ENCODE results near the gene SPATA2L. TPM values are rescaled to one million over a fixed set of nuclear protein-coding genes. Genes with fewer than 3 reads are reported as not detected.

SPATA2L gene
- total and polyA plus RNA-seq, 10 donors: 4.6 to 16.9 (median 10.3) TPM

DNA sequence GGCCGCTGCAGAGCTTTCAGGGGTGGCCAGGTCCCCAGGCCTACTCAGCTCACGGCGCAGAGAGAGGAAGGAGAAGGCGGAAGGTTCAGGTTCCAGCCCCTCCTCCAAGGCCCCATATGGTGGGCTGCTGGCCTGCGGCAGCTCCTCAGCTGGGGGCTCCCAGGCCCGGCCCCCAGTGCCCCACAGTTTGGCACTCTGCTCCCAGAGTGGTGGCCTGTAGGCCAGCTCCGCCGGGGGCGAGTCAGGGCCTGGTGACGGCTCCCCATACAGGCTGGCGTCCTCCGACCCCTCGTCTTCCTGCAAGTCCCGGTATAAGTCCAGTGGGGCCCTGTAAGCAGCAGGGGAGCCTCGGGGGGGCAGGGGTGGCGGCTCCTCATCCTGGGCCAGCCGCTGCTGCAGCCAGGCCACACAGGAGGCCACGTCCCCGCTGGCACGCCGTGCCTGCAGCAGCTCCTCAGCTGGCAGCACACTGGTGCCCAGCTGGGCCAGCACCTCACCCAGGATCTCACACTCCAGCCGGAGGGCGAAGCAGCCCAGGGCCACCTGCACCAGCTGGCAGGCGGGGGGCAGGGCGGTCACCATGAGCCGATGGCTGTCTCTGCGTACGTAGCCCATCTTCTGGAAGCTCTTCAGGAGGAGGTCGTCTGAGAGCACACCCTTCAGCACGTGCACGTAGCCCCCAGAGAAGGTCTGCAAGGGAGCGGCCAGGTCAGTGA is 3.7 kb downstream of the SPATA2L start:
- no peak overlapping the region for H3K27ac ChIP-seq
- H3K27me3 ChIP-seq (replicated peaks in 1 of 7): no peaks in the 10 kb centered on the region
- no peaks in the 10 kb centered on the region for H3K9me3 ChIP-seq
- WGBS, 5 donors: 86 to 93% (median 90%) methylated on average over 8 to 32 of the region's 32 CpGs
- intact Hi-C loops (cut with DNase I; ENCODE audit: low total_unique reads): no loop called here
- peaks cover 13 to 67% (median 40%) of the 10 kb centered on the region in 6 donors for H3K4me1 ChIP-seq
- H3K36me3 ChIP-seq: peaks cover 0 to 54% (median 37%) of the 10 kb centered on the region in 6 donors
- peak; percentile 83 for DNase-seq
- TF ChIP-seq, protein P1, sequence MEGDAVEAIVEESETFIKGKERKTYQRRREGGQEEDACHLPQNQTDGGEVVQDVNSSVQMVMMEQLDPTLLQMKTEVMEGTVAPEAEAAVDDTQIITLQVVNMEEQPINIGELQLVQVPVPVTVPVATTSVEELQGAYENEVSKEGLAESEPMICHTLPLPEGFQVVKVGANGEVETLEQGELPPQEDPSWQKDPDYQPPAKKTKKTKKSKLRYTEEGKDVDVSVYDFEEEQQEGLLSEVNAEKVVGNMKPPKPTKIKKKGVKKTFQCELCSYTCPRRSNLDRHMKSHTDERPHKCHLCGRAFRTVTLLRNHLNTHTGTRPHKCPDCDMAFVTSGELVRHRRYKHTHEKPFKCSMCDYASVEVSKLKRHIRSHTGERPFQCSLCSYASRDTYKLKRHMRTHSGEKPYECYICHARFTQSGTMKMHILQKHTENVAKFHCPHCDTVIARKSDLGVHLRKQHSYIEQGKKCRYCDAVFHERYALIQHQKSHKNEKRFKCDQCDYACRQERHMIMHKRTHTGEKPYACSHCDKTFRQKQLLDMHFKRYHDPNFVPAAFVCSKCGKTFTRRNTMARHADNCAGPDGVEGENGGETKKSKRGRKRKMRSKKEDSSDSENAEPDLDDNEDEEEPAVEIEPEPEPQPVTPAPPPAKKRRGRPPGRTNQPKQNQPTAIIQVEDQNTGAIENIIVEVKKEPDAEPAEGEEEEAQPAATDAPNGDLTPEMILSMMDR (IDR thresholded peaks at IDR 0.05 in 8 of 11, conservative IDR thresholded peaks at IDR 0.05 in 3 of 11): no peak
- peak in 2 of 3 donors; percentile 0 to 56 for TF ChIP-seq POLR2AphosphoS5 (IDR thresholded peaks at IDR 0.05)
- no peak overlapping the region for H3K4me3 ChIP-seq

DNA sequence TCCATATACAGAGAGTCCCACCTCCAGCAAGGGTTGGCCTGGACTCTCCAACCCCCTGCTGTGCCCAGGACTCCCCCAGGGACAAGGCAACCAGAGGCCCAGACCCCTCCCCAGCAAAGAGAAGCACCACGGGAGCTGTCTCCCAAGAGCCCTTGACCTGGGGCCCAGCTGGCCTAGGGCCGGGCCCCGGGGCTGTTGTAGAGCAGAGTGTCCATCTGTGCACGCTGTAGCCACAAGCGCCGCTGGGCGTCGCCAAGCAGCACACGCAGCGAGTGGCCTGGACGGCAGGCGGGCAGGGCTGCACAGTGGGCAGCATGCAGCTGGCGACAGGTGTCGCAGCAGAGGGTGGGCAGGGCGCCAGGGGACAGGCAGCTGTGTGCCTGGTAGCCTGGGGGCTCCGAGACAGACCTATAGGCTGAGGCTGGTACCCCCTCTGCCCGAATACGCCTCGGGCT is 4.3 kb downstream of the SPATA2L start:
- DNase-seq: no peak
- peaks cover 0 to 60% (median 43%) of the 10 kb centered on the region in 6 donors for H3K36me3 ChIP-seq
- WGBS, 5 donors: 89 to 92% (median 91%) methylated on average over 6 to 19 of the region's 19 CpGs
- H3K9me3 ChIP-seq: no peaks in the 10 kb centered on the region
- H3K27ac ChIP-seq: no peak overlapping the region
- TF ChIP-seq POLR2AphosphoS5 (IDR thresholded peaks at IDR 0.05): peak; percentile 3 to 41 (median 10)
- no peak for TF ChIP-seq POLR2A (IDR thresholded peaks at IDR 0.05)
- intact Hi-C loops (cut with DNase I; ENCODE audit: low total_unique reads): no loop called here
- no peak overlapping the region for H3K4me3 ChIP-seq
- H3K4me1 ChIP-seq: peaks cover 13 to 61% (median 35%) of the 10 kb centered on the region in 6 donors
- no peaks in the 10 kb centered on the region for H3K27me3 ChIP-seq (replicated peaks in 1 of 7)

DNA sequence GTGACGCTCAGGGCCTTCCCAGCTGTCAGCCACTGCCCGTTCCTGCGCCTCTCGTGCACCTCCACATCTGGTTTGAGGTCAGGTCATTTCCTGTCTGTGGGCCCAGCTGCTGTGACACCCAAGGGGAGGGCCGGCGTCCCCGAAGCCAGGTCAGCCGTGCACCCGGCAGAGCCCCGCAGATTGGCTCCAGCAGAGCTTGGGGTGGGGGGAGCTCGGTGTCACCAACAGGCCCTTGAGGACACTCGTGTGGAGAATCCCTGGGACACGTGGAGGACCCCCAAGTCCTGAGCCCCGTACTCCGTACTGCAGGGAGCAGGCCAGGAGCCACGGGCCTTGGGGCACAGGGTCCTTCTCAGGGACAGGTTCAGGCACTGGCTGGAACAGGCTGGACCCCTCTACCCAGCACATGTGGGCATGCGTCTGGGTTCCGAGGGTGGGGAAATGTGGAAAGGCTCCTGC is 4.8 kb downstream of the SPATA2L start:
- Histone ChIP-seq H3K4me1 (peaks cover 13 to 58% (median 31%) of the 10 kb centered on the region in 6 donors), H3K4me3 (no peak overlapping the region), H3K36me3 (peaks cover 0 to 65% (median 48%) of the 10 kb centered on the region in 6 donors), H3K27ac (peak overlapping the region in 2 of 8 donors; percentile 26 to 54), H3K9me3 (no peaks in the 10 kb centered on the region), H3K27me3 (replicated peaks in 1 of 7) (no peaks in the 10 kb centered on the region)
- peak; percentile 86 for DNase-seq
- 40 to 80% (median 43%) methylated on average over 4 to 18 of the region's 18 CpGs for WGBS, 5 donors
- intact Hi-C loops (cut with DNase I; ENCODE audit: low total_unique reads): no loop called here
- TF ChIP-seq POLR2A (IDR thresholded peaks at IDR 0.05): no peak
- peak; percentile 55 to 72 (median 56) for TF ChIP-seq POLR2AphosphoS5 (IDR thresholded peaks at IDR 0.05)

DNA sequence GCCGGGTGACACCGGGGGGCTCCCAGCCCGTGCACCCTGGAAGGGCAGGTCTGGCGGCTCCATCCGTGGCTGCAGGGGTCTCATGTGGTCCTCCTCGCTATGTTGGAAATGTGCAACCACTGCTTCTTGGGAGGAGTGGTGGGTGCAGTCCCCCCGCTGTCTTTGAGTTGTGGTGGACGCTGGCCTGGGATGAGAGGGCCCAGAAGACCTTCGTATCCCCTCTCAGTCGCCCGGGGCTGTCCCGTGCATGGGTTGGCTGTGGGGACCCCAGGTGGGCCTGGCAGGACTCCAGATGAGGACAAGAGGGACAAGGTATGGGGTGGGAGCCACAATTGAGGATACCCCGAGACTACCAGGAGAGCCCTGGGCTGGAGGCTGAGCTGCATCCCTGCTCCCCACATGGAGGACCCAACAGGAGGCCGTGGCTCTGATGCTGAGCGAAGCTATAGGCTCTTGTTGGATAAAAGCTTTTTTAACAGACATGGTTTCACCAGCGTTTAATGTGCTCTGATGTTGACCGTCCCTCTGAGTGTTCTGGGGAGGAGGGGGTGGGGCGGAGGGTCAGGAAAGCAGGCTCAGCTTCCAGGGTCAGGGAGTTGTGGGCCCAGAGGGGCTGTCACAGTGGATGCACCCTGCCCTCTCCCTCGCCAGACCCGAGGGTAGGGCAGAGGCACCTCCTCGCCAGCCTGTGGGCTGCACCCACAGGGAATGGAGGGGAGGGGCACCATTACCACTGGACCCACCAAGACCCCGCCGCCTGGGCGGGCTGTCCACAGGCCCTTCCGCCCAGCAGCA is 5.4 kb downstream of the SPATA2L start:
- peak; percentile 71 for DNase-seq

More for the DNA sequence above, 5.4 kb downstream of the SPATA2L start:
- TF ChIP-seq POLR2AphosphoS5 (IDR thresholded peaks at IDR 0.05): no peak
- no peak for TF ChIP-seq POLR2A (IDR thresholded peaks at IDR 0.05)
- TF ChIP-seq, protein P1 (IDR thresholded peaks at IDR 0.05 in 8 of 11, conservative IDR thresholded peaks at IDR 0.05 in 3 of 11): no peak
- Histone ChIP-seq H3K4me3 (no peak overlapping the region), H3K9me3 (no peaks in the 10 kb centered on the region), H3K4me1 (peaks cover 13 to 55% (median 31%) of the 10 kb centered on the region in 6 donors), H3K27me3 (replicated peaks in 1 of 7) (no peaks in the 10 kb centered on the region), H3K36me3 (peaks cover 0 to 71% (median 54%) of the 10 kb centered on the region in 6 donors), H3K27ac (peak overlapping the region in 2 of 8 donors; percentile 26 to 54)
- 77 to 91% (median 81%) methylated on average over 9 to 25 of the region's 25 CpGs for WGBS, 5 donors
- intact Hi-C loops (cut with DNase I; ENCODE audit: low total_unique reads): no loop called here
